ENCODE results near the gene FAM13A. TPM values are rescaled to one million over a fixed set of nuclear protein-coding genes. Genes with fewer than 3 reads are reported as not detected.
A peak's percentile ranks its signal among the peaks of the same experiment; 100 is the strongest.

The FAM13A gene
- total and polyA plus RNA-seq, 9 of the 15 experiments (the other 6 are each of a cell fraction or from before 2014, with no cell fraction given) = 11.3 to 23.3 (median 14.7) TPM

DNA sequence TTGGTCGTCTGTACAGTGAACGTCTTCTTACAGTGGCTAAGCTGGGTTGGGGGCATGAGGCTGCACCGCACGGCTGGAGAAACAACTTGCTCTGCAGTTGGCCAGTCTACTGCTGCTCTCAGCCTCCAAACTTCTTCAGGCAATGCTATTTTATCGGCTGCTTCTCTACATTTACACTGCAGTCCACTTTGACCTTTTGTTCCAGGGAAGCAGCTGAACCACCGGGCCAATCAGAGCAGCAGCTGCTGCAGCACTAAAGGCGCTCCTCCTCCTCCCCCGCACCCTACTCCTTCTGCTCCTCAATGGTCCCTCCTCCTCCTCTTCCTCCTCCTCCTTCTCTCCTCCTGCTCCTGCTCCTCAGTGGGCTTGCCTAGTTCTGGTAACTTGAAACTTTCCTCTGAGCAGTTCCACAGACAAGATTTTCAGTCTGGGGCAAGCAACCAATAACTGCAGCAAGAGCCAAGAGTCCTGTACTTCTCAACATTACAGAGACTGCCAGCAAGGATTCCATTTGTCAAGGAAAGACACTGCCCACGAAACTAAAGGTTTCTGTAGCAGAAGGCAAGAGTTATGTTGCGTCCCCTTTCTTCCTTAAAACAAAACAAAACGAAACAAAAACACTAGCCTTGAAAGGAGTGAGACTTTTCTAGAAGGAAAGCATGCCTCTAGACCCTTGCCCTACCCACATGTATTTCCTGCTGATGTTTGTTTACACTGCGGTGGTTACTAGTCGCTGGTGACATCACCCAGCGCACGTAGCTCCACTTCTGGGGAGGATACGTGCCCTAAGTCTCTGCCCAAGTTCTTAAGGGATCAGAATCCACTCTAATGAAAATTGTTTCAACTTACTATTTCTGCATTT lies 233.7 kb downstream of the FAM13A start (continued):
- TF ChIP-seq, protein P1, sequence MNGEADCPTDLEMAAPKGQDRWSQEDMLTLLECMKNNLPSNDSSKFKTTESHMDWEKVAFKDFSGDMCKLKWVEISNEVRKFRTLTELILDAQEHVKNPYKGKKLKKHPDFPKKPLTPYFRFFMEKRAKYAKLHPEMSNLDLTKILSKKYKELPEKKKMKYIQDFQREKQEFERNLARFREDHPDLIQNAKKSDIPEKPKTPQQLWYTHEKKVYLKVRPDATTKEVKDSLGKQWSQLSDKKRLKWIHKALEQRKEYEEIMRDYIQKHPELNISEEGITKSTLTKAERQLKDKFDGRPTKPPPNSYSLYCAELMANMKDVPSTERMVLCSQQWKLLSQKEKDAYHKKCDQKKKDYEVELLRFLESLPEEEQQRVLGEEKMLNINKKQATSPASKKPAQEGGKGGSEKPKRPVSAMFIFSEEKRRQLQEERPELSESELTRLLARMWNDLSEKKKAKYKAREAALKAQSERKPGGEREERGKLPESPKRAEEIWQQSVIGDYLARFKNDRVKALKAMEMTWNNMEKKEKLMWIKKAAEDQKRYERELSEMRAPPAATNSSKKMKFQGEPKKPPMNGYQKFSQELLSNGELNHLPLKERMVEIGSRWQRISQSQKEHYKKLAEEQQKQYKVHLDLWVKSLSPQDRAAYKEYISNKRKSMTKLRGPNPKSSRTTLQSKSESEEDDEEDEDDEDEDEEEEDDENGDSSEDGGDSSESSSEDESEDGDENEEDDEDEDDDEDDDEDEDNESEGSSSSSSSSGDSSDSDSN (IDR thresholded peaks at IDR 0.05; ENCODE audit: borderline replicate concordance in 1 of 2, low read depth in 2 of 2, low read length in 2 of 2) = no peak
- TF ChIP-seq POLR2G (IDR thresholded peaks at IDR 0.05; ENCODE audit: low read depth, low read length) = no peak
- TF ChIP-seq, protein P2, sequence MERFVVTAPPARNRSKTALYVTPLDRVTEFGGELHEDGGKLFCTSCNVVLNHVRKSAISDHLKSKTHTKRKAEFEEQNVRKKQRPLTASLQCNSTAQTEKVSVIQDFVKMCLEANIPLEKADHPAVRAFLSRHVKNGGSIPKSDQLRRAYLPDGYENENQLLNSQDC (CRISPR knock-in tag; IDR thresholded peaks at IDR 0.05) = no peak
- TF ChIP-seq ZBTB7A (IDR thresholded peaks at IDR 0.05; ENCODE audit: borderline replicate concordance, control insufficient read depth, low read depth, low read length) = no peak
- TF ChIP-seq CTBP1 (IDR thresholded peaks at IDR 0.05; ENCODE audit: borderline replicate concordance) = peak; percentile 86; the same call in 1 of the 2 replicates
- TF ChIP-seq, protein P3, sequence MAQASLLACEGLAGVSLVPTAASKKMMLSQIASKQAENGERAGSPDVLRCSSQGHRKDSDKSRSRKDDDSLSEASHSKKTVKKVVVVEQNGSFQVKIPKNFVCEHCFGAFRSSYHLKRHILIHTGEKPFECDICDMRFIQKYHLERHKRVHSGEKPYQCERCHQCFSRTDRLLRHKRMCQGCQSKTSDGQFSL (CRISPR knock-in tag; IDR thresholded peaks at IDR 0.05) = no peak
- TF ChIP-seq, protein P3 (tag; IDR thresholded peaks at IDR 0.05) = no peak
- peak; percentile 52; the same call in 1 of the 2 replicates for TF ChIP-seq CREB1 (IDR thresholded peaks at IDR 0.05)
- peak; percentile 53; the same call in 1 of the 2 replicates for TF ChIP-seq CREB1 (CRISPR knock-in tag; IDR thresholded peaks at IDR 0.05)
- TF ChIP-seq MED1 (CRISPR knock-in tag; IDR thresholded peaks at IDR 0.05; ENCODE audit: borderline replicate concordance) = no peak
- no peak for TF ChIP-seq GTF2F1 (IDR thresholded peaks at IDR 0.05; ENCODE audit: low read depth, low read length)
- TF ChIP-seq, protein P4, sequence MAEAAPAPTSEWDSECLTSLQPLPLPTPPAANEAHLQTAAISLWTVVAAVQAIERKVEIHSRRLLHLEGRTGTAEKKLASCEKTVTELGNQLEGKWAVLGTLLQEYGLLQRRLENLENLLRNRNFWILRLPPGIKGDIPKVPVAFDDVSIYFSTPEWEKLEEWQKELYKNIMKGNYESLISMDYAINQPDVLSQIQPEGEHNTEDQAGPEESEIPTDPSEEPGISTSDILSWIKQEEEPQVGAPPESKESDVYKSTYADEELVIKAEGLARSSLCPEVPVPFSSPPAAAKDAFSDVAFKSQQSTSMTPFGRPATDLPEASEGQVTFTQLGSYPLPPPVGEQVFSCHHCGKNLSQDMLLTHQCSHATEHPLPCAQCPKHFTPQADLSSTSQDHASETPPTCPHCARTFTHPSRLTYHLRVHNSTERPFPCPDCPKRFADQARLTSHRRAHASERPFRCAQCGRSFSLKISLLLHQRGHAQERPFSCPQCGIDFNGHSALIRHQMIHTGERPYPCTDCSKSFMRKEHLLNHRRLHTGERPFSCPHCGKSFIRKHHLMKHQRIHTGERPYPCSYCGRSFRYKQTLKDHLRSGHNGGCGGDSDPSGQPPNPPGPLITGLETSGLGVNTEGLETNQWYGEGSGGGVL (CRISPR knock-in tag; IDR thresholded peaks at IDR 0.05) = no peak
- TF ChIP-seq MAZ (CRISPR knock-in tag; conservative IDR thresholded peaks at IDR 0.05 in 1 of 2, IDR thresholded peaks at IDR 0.05 in 1 of 2) = peak in 1 of 2 experiments; percentile 59; a peak in 2 of 4 replicates
- TF ChIP-seq, protein P5, sequence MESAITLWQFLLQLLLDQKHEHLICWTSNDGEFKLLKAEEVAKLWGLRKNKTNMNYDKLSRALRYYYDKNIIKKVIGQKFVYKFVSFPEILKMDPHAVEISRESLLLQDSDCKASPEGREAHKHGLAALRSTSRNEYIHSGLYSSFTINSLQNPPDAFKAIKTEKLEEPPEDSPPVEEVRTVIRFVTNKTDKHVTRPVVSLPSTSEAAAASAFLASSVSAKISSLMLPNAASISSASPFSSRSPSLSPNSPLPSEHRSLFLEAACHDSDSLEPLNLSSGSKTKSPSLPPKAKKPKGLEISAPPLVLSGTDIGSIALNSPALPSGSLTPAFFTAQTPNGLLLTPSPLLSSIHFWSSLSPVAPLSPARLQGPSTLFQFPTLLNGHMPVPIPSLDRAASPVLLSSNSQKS (CRISPR knock-in tag; IDR thresholded peaks at IDR 0.05) = no peak
- no peak for TF ChIP-seq ZNF561 (CRISPR knock-in tag; conservative IDR thresholded peaks at IDR 0.05)
- TF ChIP-seq CSDE1 (IDR thresholded peaks at IDR 0.05) = no peak
- TF ChIP-seq ZNF76 (CRISPR knock-in tag; IDR thresholded peaks at IDR 0.05; ENCODE audit: borderline replicate concordance) = no peak
- TF ChIP-seq, protein P6, sequence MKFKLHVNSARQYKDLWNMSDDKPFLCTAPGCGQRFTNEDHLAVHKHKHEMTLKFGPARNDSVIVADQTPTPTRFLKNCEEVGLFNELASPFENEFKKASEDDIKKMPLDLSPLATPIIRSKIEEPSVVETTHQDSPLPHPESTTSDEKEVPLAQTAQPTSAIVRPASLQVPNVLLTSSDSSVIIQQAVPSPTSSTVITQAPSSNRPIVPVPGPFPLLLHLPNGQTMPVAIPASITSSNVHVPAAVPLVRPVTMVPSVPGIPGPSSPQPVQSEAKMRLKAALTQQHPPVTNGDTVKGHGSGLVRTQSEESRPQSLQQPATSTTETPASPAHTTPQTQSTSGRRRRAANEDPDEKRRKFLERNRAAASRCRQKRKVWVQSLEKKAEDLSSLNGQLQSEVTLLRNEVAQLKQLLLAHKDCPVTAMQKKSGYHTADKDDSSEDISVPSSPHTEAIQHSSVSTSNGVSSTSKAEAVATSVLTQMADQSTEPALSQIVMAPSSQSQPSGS (CRISPR knock-in tag; IDR thresholded peaks at IDR 0.05) = peak; percentile 32; the same call in 1 of the 2 replicates

All from K562 (cell line).